ENCODE results near the gene EDA. TPM values are rescaled to one million over a fixed set of nuclear protein-coding genes. Genes with fewer than 3 reads are reported as not detected.

Gene EDA
- total RNA-seq, 2 donors from 2014 or later = 4.0 to 4.7 TPM

DNA sequence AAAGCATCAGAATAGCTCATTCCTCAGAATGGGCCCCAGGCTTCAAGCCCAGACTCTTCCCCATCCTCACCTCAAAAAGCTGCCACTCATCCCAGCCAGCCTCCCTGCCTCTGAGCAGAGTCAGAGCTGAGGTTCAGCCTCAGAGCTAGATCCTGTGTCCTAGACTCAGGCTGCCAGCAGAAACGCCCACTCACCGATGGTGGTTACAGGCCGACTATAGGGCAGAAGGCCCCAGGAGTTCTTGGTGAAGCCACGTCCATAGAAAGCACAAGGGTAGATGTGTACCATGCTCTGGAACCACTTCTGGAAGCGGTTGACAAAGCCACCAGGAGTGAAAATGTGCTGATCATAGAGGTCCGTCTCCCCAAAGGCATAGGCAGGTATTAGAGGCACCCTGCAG, 426.1 kb downstream of the EDA start:
- no peak for TF ChIP-seq POLR2A (IDR thresholded peaks at IDR 0.05)
- TF ChIP-seq, protein P1, sequence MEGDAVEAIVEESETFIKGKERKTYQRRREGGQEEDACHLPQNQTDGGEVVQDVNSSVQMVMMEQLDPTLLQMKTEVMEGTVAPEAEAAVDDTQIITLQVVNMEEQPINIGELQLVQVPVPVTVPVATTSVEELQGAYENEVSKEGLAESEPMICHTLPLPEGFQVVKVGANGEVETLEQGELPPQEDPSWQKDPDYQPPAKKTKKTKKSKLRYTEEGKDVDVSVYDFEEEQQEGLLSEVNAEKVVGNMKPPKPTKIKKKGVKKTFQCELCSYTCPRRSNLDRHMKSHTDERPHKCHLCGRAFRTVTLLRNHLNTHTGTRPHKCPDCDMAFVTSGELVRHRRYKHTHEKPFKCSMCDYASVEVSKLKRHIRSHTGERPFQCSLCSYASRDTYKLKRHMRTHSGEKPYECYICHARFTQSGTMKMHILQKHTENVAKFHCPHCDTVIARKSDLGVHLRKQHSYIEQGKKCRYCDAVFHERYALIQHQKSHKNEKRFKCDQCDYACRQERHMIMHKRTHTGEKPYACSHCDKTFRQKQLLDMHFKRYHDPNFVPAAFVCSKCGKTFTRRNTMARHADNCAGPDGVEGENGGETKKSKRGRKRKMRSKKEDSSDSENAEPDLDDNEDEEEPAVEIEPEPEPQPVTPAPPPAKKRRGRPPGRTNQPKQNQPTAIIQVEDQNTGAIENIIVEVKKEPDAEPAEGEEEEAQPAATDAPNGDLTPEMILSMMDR (IDR thresholded peaks at IDR 0.05) = no peak
- DNase-seq = no peak
- Histone ChIP-seq H3K4me3 (no peak overlapping the region), H3K27ac (no peak overlapping the region), H3K27me3 (no peaks in the 10 kb centered on the region), H3K9me3 (no peaks in the 10 kb centered on the region), H3K4me1 (no peaks in the 10 kb centered on the region), H3K36me3 (replicated peaks in 1 of 2; ENCODE audit: insufficient read depth in 1 of 2, low read depth in 2 of 2) (no peaks in the 10 kb centered on the region)
- intact Hi-C loops (cut with DNase I) = no loop called here
- 70 to 86% methylated on average over 2 to 5 of the region's 6 CpGs for WGBS, 2 donors
- ATAC-seq = no peak

DNA sequence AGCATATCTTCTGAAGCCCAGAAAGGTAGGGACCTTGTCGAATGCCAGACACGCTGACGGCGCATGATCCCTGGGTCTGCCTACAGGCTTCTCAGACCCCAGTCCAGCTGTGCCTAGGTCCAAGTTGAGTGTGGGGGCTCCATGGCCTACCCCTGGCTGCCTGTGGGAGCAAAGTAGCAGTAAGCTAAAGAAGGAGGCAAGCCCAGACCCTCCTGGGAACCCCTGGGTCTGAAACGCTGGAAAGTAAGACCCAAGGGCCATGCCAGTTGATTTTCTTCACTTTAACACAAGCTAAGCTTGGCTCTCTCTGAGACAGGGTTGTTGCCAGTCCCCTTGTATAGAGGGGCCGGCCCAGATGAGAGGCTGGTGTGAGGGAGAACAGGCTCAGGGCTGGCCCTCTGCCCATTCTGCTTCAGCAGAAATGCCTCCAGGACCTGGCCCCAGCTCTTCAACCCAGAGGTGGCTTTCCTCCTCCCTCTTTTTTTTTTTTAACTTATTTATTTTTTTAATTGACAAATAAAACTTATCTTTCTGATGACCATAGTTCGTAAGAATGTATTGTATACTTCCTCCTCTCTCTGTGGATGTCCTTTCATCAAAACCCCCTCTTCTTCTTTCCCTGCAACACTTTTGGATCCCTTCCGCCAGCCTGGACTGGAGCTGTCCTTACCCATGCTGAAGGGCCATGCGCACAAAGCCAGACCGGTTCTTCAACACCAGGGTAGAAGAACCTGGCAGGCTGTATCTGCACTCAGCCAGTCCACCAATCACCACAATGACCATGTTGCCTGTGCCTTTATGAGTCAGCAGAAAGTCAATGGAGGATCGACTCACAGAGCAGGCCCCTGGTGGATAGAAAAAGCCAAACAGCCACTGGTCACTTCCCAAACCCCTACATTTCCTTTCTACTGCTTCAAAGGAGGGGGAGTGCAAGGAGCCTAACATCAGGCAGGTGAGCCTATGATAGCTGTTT, 426.8 kb downstream of the EDA start:
- intact Hi-C loops (cut with DNase I) = no loop called here
- Histone ChIP-seq H3K9me3 (no peaks in the 10 kb centered on the region), H3K27me3 (no peaks in the 10 kb centered on the region), H3K27ac (no peak overlapping the region), H3K4me3 (no peak overlapping the region), H3K4me1 (no peaks in the 10 kb centered on the region), H3K36me3 (replicated peaks in 1 of 2; ENCODE audit: insufficient read depth in 1 of 2, low read depth in 2 of 2) (no peaks in the 10 kb centered on the region)
- ATAC-seq = no peak
- TF ChIP-seq, protein P1 (IDR thresholded peaks at IDR 0.05) = no peak
- TF ChIP-seq POLR2A (IDR thresholded peaks at IDR 0.05) = no peak
- 64 to 76% methylated on average over 6 to 11 of the region's 11 CpGs for WGBS, 2 donors
- no peak for DNase-seq

DNA sequence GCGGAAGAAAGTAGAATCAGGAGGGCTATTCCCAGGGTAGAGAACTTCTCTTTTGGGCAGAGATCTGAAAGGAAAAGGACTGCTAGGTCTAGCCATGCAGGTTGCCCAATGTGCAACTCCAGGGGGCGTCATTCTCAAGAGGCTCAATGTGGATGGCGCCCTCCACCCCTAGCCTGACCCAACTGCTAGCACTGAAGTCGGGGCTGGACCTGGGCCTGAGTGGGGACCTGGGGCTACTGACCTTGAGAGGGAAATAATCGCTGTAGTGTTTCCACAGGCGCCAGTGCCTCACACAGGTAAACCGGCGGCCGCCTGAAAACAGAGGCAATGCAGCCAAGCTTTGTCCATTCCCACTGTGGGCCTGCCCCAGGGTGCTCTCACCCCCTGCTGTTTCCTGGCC, 427.8 kb downstream of the EDA start:
- TF ChIP-seq, protein P1 (IDR thresholded peaks at IDR 0.05) = no peak
- TF ChIP-seq POLR2A (IDR thresholded peaks at IDR 0.05) = no peak
- no peak overlapping the region for H3K27ac ChIP-seq
- H3K4me3 ChIP-seq = no peak overlapping the region
- WGBS, 2 donors = 93 to 100% methylated on average over 1 to 2 of the region's 9 CpGs
- no peaks in the 10 kb centered on the region for H3K9me3 ChIP-seq
- ATAC-seq (no peak), DNase-seq (no peak)
- no peaks in the 10 kb centered on the region for H3K4me1 ChIP-seq
- no peaks in the 10 kb centered on the region for H3K27me3 ChIP-seq
- no peaks in the 10 kb centered on the region for H3K36me3 ChIP-seq (replicated peaks in 1 of 2; ENCODE audit: insufficient read depth in 1 of 2, low read depth in 2 of 2)
- intact Hi-C loops (cut with DNase I) = no loop called here

DNA sequence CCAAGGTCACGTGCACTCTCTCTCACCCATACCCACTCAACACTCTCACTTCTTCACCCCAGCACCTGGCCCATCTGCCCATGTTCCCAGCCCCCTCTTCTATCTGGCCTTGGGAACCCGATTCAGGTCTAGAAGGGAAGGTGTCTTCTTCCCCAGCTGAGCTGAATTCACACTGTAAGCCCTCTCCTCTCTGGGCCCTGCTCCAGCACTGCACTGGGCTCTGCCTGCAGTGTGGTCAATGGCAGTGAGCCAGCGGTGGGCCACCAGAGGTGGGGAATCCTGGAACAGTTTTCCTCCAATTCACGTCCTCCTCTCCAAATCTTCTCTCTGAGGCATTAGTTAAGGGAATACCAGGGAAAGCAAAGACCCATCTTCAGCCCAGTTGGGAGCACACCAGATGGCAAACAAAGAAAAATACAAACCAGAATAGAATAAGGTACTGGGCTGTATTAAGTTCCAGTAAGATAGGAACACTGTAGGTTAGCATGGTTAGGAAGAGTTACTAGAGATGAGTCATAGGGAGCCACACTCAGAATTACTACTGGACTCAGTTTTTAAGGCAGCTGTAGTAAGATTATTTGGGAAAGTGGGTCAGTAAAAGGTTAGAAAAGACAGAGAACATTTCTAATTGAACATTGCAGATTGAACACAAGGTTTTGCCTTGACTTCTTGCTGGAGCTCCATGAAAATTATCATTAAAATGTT, 428.8 kb downstream of the EDA start:
- ATAC-seq (no peak), DNase-seq (no peak)
- intact Hi-C loops (cut with DNase I) = no loop called here
- Histone ChIP-seq H3K27ac (no peak overlapping the region), H3K9me3 (no peaks in the 10 kb centered on the region), H3K4me3 (no peak overlapping the region), H3K4me1 (no peaks in the 10 kb centered on the region), H3K36me3 (replicated peaks in 1 of 2; ENCODE audit: insufficient read depth in 1 of 2, low read depth in 2 of 2) (no peaks in the 10 kb centered on the region), H3K27me3 (no peaks in the 10 kb centered on the region)
- 49 to 57% methylated on average over 4 of the region's 4 CpGs for WGBS, 2 donors
- TF ChIP-seq POLR2A (IDR thresholded peaks at IDR 0.05) = no peak
- TF ChIP-seq, protein P1 (IDR thresholded peaks at IDR 0.05) = no peak

Measured in body of pancreas (tissue), 4 donors.